ENCODE results near the gene SLC6A20.

Gene SLC6A20

DNA sequence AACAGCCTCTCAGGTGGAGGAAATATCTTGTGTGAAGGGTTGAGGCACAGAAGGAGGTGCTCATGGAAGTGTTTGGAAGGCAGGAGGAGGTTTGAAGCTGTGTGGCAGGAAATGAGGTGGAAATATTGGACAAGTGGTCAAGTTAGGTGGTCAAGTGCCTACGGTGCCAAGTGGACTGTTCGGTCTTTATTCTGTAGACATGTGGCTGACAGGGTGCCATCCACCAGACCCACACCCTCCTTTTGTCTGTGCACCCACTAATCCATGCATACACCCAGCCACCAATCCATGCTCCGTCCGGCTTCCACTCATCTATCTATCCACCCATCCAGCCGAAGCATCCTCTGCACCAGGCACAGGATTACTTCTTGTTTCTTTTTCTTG is 2.2 kb downstream of the SLC6A20 start:
- H3K27ac ChIP-seq: no peak overlapping the region

DNA sequence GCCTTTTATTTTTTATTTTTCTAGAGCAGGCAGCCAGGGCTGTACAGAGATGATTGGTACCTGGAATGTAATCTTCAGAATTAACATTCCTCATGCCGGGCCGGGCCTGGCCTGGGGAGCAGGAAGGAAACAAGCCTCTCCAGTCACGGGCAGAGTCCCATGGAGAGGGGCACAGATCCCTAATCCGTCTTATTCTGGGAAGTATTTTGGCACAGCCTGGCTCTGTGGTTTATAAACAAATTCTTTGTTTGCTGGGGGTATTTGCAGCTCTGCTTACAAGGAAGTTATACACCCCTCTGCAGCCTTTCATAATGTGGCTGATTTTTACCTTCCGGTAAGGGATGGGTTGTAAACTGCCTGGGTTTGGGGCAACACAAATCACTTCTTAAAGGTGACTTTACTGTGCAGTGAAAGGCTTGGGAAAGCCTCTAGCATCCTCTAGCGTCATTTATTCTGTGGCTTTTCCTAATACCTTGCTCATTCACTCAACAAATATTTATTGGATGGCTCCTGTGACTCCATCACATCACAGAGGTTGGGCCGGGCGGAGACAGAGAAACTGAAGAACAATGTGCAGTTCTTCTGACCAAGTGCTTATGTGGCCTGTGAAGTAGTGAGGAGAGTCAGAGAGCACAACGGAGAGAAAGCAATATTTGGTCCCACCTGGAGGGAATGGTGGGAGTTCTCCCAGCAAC is 2.7 kb downstream of the SLC6A20 start:
- no peak overlapping the region for H3K27ac ChIP-seq
- TF ChIP-seq ZFX (IDR thresholded peaks at IDR 0.05): no peak
- TF ChIP-seq, protein P1, sequence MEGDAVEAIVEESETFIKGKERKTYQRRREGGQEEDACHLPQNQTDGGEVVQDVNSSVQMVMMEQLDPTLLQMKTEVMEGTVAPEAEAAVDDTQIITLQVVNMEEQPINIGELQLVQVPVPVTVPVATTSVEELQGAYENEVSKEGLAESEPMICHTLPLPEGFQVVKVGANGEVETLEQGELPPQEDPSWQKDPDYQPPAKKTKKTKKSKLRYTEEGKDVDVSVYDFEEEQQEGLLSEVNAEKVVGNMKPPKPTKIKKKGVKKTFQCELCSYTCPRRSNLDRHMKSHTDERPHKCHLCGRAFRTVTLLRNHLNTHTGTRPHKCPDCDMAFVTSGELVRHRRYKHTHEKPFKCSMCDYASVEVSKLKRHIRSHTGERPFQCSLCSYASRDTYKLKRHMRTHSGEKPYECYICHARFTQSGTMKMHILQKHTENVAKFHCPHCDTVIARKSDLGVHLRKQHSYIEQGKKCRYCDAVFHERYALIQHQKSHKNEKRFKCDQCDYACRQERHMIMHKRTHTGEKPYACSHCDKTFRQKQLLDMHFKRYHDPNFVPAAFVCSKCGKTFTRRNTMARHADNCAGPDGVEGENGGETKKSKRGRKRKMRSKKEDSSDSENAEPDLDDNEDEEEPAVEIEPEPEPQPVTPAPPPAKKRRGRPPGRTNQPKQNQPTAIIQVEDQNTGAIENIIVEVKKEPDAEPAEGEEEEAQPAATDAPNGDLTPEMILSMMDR (conservative IDR thresholded peaks at IDR 0.05): no peak; the same call in 1 of the 2 replicates

More for the DNA sequence above, 2.2 kb downstream of the SLC6A20 start:
- TF ChIP-seq ZFX (IDR thresholded peaks at IDR 0.05): no peak
- TF ChIP-seq, protein P1 (conservative IDR thresholded peaks at IDR 0.05): no peak

DNA sequence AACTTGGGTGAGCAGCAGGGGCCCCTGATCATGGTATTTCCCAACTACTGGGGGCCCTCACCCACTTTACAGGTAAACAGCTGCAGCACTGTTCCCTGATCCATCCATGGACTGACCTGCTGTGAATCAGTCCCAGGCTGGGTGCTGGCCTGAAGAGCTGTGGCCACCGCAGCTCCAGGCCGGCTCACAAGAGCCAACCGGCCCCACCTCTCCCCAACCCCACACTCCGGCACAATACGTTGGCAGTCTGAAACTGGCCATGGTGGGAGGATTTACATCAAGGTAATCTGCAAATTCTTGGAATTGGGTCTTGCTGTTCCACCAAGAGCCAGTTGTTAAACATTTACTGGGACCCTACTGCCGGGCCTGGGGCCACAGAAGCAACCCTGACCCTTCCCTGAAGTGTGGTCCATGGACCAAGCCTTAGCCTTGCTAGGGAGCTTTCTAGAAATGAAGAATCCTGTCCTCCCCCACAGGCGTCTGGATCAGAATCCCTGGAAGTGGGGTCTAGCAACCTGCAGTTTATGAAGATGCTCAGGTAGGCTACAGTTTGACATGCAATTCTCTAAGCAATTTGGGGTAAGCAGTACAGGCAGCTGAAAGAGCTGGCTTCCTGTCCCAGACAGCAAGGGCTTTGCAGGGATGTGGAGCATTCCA is 3.7 kb downstream of the SLC6A20 start:
- TF ChIP-seq, protein P1 (conservative IDR thresholded peaks at IDR 0.05): no peak
- no peak for TF ChIP-seq ZFX (IDR thresholded peaks at IDR 0.05)
- H3K27ac ChIP-seq: no peak overlapping the region

DNA sequence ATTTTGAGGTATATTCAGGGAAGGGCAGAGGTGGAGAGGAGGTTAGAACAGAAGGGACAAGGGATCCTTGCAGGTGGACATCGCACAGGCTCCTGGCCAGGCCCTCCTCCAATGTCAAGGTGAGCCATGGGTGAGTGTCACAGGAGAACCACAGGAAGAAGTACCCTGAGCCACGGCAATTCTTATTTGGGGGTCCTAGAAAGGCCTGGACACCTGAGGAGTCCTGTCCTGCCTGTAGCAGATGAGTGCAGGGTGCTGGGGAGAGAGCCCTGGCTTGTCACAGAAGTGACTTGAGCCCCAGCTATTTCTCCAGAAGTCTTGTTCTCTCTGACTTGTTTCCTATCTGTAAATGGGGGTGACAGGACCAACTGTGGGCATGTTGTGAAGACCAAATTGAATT is 4.3 kb downstream of the SLC6A20 start:
- H3K27ac ChIP-seq: no peak overlapping the region
- TF ChIP-seq ZFX (IDR thresholded peaks at IDR 0.05): no peak
- TF ChIP-seq, protein P1 (conservative IDR thresholded peaks at IDR 0.05): no peak

DNA sequence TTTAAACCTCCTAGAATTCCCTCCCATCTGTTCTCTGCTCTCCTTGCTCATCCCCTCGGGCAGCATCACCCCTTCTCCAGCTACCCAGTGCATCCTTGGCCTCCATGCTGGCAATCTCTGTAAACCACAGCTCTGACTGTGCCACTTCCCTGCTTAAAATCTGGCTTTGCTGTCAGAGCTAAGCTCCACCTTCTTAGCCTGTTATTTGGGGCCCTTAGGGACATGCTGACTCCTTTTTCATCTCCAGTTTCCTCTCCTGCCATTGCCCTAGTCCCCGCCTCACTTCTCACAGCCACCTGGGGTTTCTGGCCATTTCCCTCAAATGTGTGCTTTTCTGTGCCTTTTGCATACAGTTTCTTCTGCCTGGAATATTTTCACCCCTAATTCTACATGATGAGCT is 5.7 kb downstream of the SLC6A20 start:
- H3K27ac ChIP-seq: no peak overlapping the region
- TF ChIP-seq, protein P1 (conservative IDR thresholded peaks at IDR 0.05): no peak
- TF ChIP-seq ZFX (IDR thresholded peaks at IDR 0.05): no peak

DNA sequence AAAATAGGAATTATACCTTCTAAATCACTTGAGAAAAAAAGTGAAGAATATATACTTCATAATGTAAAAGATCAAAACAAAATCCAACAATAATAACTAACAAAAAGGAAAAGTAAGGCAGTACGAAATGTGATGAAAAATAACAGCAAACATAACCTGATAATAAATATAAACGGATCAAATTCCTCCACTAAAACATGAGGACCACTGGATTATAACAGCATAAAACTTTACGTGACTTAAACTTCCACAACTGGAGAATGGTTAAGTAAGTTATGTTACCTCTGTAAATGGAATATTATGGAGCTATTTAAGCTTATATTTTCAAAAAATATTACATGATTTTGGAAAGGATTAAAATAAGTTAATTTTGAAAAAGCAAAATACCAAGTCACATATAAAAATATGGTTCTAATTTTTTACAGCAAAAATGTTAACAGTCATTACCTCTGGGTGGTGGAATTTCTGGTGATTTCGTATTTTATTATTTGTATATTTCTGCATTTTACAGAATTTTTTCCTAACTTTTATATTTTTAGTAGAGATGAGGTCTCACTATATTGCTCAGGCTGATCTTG is 7.0 kb downstream of the SLC6A20 start:
- H3K27ac ChIP-seq: no peak overlapping the region
- TF ChIP-seq, protein P1 (conservative IDR thresholded peaks at IDR 0.05): no peak
- TF ChIP-seq ZFX (IDR thresholded peaks at IDR 0.05): no peak

DNA sequence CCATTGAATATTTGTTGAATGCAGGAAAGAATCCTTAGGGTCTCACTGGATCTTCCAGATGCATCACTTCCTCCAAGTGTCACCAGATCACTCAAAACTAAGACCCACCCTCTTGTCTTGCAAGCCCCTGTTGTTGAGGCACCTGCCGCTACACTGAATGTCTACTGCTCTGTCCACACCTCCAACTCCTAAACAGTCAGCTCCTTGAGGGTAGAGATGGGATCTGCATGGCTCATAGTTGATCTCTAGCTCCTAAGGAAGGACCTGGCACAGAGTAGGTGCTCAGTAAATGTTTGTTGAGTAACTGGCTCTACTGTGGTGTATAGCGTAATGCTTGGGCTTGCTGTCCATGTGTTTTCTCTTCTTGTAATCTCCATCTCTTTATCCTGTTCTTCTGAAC is 8.8 kb downstream of the SLC6A20 start:
- TF ChIP-seq, protein P1 (conservative IDR thresholded peaks at IDR 0.05): no peak
- TF ChIP-seq ZFX (IDR thresholded peaks at IDR 0.05): no peak
- no peak overlapping the region for H3K27ac ChIP-seq
